Activated CD4-positive, alpha-beta T cell treated with anti-CD3 and anti-CD28 coated beads, Interleukin-2, Interleukin-6, amounts not matched to agents 100 ng/mL and 50 ng/mL, durations not matched to agents 16 hours and 8 hours (primary cell): ENCODE measurements around the gene CTSA.

Source experiments
- DNase-seq: peaks from one replicate; pipeline ENCODE4 v3.0.0-alpha.2; 2020

Gene CTSA

GRCh38 chr20:45890985-45891983 lies at the start of gene CTSA, which contains the start of gene NEURL2:
Gene CTSA (plus strand): TSS chr20:45891335. CDS start chr20:45891569, 234 bp downstream.
Gene NEURL2 (minus strand): TSS chr20:45891208. CDS start chr20:45890991, 217 bp downstream.
- peak; percentile 89 for DNase-seq

- no peak for DNase-seq
Observed at GRCh38 chr20:45841407-45842129, 49.6 kb upstream of the CTSA start.

- no peak for DNase-seq
Observed at GRCh38 chr20:45842169-45842812, 48.8 kb upstream of the CTSA start.

GRCh38 chr20:45843506-45843905 lies 47.6 kb upstream of the CTSA start:
- no peak for DNase-seq

- no peak for DNase-seq
Observed at GRCh38 chr20:45845452-45845851, 45.7 kb upstream of the CTSA start.

GRCh38 chr20:45848421-45848820 lies 42.7 kb upstream of the CTSA start:
- DNase-seq = no peak

- no peak for DNase-seq
Observed at GRCh38 chr20:45848969-45849582, 42.1 kb upstream of the CTSA start.

GRCh38 chr20:45850238-45850637 lies 40.9 kb upstream of the CTSA start:
- DNase-seq = no peak

- no peak for DNase-seq
Observed at GRCh38 chr20:45850926-45851325, 40.2 kb upstream of the CTSA start.

GRCh38 chr20:45851501-45851900 lies 39.6 kb upstream of the CTSA start:
- DNase-seq = no peak

GRCh38 chr20:45852326-45852725 lies 38.8 kb upstream of the CTSA start:
- no peak for DNase-seq

- DNase-seq = no peak
Observed at GRCh38 chr20:45853484-45853883, 37.7 kb upstream of the CTSA start.

- peak; percentile 100 for DNase-seq
Observed at GRCh38 chr20:45857114-45857881, 33.8 kb upstream of the CTSA start, which contains the start of the genes ACOT8 and ZSWIM3. Gene ACOT8 (minus strand): TSS chr20:45857392. CDS start chr20:45857315, 77 bp downstream. Gene ZSWIM3 (plus strand): TSS chr20:45857614. CDS start chr20:45857826, 212 bp downstream.

- DNase-seq = peak; percentile 65
Observed at GRCh38 chr20:45857882-45858216, 33.3 kb upstream of the CTSA start.

- DNase-seq = no peak
Observed at GRCh38 chr20:45859916-45860315, 31.2 kb upstream of the CTSA start.

- DNase-seq = no peak
Observed at GRCh38 chr20:45860560-45861220, 30.4 kb upstream of the CTSA start.

GRCh38 chr20:45861221-45862075 lies 29.7 kb upstream of the CTSA start:
- DNase-seq = no peak

- no peak for DNase-seq
Observed at GRCh38 chr20:45863543-45864470, 27.3 kb upstream of the CTSA start.

GRCh38 chr20:45866454-45866853 lies 24.7 kb upstream of the CTSA start:
- no peak for DNase-seq
